Measurements from ENCODE around the gene TMEM163.

GRCh38 chr2:134449157-134449556, 269.6 kb downstream of the TMEM163 start:
- TF ChIP-seq, protein P1, sequence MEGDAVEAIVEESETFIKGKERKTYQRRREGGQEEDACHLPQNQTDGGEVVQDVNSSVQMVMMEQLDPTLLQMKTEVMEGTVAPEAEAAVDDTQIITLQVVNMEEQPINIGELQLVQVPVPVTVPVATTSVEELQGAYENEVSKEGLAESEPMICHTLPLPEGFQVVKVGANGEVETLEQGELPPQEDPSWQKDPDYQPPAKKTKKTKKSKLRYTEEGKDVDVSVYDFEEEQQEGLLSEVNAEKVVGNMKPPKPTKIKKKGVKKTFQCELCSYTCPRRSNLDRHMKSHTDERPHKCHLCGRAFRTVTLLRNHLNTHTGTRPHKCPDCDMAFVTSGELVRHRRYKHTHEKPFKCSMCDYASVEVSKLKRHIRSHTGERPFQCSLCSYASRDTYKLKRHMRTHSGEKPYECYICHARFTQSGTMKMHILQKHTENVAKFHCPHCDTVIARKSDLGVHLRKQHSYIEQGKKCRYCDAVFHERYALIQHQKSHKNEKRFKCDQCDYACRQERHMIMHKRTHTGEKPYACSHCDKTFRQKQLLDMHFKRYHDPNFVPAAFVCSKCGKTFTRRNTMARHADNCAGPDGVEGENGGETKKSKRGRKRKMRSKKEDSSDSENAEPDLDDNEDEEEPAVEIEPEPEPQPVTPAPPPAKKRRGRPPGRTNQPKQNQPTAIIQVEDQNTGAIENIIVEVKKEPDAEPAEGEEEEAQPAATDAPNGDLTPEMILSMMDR (IDR thresholded peaks at IDR 0.05; ENCODE audit: low read length) = no peak
- no peak for TF ChIP-seq EZH2 (IDR thresholded peaks at IDR 0.05; ENCODE audit: borderline replicate concordance, low read length)

All from OCI-LY1 (cell line).